ENCODE data around the gene SNUPN.
A peak's percentile ranks its signal among the peaks of the same experiment; 100 is the strongest.

Gene SNUPN

DNA sequence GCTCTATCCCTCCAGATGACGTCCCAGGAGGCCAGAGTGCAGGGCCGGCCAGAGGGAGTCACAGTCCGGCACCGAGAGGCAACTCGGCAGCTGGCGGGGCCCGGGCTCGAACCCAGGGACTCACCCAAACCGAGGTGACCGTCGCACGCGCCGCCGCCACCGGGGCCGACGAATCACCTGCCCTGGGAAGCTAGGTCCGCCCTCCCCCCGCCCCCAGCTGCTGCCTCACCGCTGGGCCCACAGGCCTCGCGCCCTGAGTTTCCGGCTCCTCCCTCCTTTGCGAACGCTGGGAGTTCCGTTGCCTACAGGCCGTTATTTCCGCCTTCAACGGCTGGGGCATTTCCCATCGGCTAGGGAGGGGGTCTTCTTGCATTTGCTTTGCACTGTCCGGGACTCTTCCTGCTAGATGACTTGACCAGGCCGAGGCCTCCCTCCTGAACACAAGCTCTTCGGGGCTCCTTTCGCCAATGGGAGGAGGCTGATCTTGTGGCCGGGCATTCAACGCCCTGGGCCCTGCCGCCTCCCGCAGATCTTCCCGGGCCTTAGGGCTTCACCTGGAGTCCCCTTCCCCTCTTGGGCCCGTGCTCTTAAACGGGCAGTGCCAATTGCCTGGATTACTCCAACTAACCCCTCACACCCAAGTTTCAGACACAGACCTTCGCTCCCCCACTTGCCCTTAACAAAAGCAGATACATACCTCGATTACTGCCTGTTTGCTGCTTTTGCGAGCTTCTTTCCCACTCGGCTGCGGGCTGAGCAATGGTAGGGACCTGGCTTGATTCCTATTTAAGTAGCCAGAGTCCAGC lies at the start of gene SNUPN:
Gene SNUPN, minus strand, starts transcription at position 184 of the 806 bp plus-strand sequence. CDS start 4,674 bp downstream, outside the sequence.
- peak; percentile 72 for DNase-seq (ENCODE audit: low read depth, low spot score)

DNA sequence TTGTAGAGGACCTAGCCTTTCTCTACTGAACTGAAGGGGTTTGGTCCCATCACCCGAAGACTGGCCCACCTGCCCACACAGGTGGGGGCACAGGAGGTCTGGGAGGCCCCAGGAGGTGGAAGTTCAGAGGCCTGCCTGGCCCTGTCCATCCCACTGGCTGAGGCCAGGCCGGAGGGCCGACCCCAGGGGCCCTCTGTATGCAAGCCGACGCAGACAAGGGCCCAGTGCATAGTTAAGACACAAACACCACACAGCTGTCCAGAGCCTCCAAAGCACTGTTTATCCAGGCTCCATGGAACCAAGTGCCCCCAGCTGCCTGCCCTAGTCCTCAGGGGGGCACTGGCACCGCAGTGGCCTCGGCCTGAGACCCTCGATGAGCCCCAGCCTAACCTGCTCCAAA lies 48.8 kb upstream of the SNUPN start:
- DNase-seq (ENCODE audit: low read depth, low spot score): no peak

DNA sequence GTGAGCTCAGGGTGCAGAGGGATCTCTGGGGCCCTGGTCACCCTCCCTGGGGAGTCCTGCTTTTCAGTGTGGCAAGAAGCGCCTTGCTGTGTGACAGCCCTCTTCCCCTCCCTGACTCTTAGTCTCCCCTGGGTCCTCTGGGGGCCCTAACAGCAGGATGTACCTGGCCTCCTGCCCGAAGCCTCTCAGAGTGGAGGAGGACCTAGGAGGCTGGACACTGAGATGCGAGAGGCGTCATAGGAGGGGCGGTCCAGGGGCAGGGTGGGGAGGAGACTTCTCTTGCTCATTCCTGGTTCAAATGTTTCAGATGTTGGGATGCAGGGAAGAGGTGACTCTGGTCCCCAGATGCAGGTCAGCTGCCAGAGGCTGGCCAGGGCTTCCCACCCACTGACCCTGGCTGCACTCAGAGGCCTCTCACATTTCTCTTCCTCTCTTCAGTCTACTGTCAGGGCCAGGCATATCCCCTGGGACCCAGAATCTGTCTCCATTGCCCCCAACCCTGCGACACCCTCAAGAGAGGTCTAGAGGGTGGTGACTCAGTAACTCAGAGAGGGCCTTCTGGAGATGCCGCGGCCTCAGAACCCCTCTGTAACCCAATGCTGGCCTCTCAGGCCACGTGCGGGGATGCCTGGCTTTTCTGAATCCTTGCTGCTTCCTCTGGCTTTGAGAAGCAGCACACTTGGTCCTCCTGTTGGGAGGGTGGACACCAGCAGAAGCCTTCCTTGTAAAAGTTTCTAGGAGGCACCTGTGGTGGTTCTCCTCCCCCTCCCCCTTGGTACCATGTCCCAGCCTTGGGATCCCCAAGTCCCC lies 48.1 kb upstream of the SNUPN start:
- no peak for DNase-seq (ENCODE audit: low read depth, low spot score)

GRCh38 chr15:75672646-75673425 lies 47.3 kb upstream of the SNUPN start:
- DNase-seq (ENCODE audit: low read depth, low spot score): no peak

DNA sequence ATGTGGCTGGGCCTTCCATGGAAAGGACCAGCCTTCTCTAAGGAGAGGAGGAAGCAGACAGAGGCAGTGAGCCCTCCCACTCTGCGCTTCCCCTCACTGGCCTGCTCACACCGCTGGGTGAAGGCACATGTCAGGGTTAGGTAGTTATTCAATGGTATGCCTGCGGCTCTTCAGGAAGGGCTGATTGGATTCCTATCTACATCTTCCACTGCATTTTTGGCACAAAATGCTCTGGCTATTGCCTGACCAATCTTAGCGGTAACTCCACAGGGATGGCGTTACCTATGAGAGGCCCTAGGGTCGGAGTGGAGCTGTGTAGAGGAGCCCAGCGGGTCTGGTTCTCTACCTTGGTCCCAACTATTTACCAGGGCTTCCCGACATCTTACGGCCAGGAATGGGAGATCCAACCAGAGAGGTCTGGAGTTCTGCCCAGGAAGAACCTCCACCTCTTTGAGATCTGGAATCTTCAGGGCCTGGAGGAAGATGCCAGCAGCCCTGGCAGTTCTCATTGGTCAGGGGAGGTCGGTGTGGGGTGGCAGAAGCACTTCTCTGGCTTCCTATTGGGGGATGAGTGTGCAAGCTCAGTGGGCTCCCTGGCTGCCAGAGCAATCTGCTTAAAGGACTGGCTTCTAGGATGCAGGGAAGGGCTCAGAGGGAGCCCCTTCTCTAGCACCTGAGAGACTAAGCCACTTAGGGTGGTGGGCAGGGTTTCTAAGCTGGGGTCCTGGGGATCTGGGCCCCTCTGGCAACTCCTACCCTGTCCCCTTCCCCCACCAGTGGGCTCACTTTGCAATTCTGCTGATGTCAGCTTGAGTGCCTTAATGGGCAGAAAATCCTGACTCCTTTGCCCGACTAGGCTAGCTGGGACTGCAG lies 46.4 kb upstream of the SNUPN start:
- no peak for DNase-seq (ENCODE audit: low read depth, low spot score)

DNA sequence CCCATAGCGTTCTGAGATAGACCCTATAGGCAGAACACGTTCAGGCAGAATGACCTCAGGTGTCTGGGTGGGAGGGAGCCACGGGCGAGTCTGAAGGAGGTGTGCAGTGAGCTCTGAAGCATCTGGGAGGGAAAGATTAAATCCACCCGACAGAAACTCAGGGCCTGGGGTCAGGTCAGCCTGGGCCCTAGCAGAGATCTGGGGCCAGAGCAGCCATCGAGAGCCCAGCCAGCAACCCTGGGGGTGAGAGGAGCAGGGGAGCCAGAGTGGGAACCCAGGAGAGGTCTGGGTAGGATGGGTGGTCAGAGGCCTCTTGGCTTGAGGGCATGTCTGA lies 44.3 kb upstream of the SNUPN start:
- DNase-seq (ENCODE audit: low read depth, low spot score): no peak

DNA sequence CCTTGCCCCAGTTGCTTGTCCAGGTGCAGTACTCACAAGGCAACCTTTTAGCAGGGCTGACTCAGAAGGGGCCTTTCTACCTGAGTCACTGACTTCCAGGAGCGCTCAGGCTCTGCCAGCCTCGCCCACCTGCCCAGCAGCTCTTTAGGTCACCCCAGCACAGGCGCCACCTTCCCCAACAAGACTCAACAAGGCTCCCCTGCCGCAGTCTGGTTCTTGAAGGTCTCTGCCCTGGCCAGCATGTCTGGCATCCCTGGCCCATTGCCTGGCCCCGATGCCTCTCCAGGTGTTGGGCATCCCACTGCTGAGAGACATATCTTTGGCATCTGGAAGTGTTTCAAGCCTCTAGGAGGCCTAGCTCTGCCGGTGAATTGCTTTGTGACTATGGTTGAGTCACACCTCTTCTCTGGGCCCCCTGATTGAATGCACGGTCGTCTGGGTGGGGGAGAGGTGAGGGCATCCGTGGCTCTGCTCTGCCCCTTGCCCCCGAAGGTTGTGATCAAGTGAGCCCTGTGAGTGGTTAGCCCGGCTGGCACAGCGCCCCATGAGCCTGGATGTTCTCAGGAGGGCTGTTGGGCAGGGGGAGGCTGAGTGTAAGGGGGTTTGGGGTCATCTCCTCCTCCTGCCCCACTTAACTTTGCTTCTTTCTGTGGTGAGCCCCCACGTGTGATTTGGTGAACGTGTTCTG lies 43.8 kb upstream of the SNUPN start:
- DNase-seq (ENCODE audit: low read depth, low spot score): no peak

GRCh38 chr15:75666823-75667501 lies 41.4 kb upstream of the SNUPN start:
- DNase-seq (ENCODE audit: low read depth, low spot score): peak; percentile 90

GRCh38 chr15:75663931-75664421 lies 38.5 kb upstream of the SNUPN start:
- DNase-seq (ENCODE audit: low read depth, low spot score): no peak

GRCh38 chr15:75662823-75663519 lies 37.4 kb upstream of the SNUPN start:
- no peak for DNase-seq (ENCODE audit: low read depth, low spot score)

- DNase-seq (ENCODE audit: low read depth, low spot score): no peak
Measured at GRCh38 chr15:75661756-75662140, 36.2 kb upstream of the SNUPN start.

DNA sequence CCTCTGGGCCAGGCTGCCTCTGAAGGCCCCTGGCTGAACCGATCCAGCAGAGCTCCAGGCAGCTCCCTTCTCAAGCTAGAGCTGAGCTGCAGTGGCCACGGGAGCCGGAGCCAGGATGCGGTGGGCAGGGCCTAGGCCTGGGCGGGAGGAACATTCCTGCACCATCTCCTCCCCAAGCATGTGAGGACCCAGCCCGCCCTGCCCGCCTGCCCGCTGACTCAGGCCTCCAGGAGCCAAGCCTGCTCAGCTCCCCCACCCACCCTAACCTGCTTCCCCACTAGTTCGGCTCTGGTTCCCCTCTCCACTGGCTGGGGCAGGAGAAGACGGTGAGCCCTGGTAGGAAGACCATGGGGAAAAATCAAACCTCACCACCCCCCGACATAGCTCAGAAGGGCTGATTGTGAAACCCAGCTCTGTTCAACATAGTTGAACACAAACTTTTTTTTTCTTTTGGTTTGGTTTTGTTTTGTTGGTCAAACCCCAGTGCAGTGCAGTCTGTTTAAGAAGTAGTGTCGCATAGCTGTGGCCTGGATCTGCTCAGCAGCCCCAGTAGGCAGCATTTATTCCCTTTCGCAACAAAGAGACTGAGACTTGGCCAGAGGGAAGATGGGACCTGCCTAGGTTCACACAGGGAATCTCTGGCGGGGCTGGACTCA lies 35.7 kb upstream of the SNUPN start:
- DNase-seq (ENCODE audit: low read depth, low spot score): peak; percentile 78

GRCh38 chr15:75659928-75660645 lies 34.6 kb upstream of the SNUPN start:
- DNase-seq (ENCODE audit: low read depth, low spot score): no peak

- no peak for DNase-seq (ENCODE audit: low read depth, low spot score)
Measured at GRCh38 chr15:75659141-75659771, 33.7 kb upstream of the SNUPN start.

GRCh38 chr15:75656813-75657212 lies 31.3 kb upstream of the SNUPN start:
- DNase-seq (ENCODE audit: low read depth, low spot score): no peak

GRCh38 chr15:75656331-75656730 lies 30.8 kb upstream of the SNUPN start:
- DNase-seq (ENCODE audit: low read depth, low spot score): no peak

DNA sequence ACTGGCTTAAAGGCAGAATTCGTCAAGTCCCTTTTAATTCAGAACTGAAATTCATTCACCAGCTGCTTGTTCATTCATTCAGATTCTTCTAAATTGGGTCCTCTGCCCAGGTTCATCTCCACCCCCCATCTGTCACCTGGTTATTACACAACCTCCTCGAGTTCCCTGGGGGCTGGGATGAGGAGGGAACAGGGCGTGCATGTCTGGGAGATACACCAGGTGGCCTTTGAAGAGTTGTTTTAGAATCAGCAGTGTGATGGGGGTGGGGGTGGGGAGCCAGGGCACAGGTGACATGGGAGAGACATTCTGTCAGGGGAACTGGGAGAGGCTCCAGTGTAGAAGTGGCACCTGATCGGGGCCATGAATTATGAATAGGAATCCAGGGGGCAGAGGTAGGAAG lies 30.4 kb upstream of the SNUPN start:
- DNase-seq (ENCODE audit: low read depth, low spot score): no peak
